Astrocyte (in vitro differentiated cells and primary cell): ENCODE results near the gene IFI27L1.

Source experiments
- CTCF ChIP-seq: IDR thresholded peaks from 2 replicates; pipeline ENCODE4 v1.5.1; 2011; ENCODE audit warnings: low read depth, mild to moderate bottlenecking, inconsistent platforms, low read length, moderate library complexity; ENCODE audit not compliant: insufficient read depth
- EZH2 ChIP-seq: IDR thresholded peaks from 2 replicates; pipeline ENCODE4 v1.6.1; 2012; ENCODE audit warnings: mild to moderate bottlenecking, low read length, inconsistent platforms; ENCODE audit not compliant: insufficient read depth

DNA sequence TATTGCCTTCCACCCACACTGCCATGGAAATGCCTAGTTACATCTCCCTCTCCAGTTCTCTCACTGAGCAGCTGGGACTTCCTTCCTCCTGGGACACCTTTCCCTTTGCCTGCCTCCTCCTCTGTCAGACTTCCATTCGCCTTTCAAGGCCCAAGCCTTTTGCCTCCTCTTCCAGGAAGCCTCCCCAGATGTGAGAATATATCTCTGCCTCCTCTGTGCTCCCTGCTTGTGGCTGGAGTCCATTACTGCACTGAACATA lies 45.2 kb downstream of the IFI27L1 start:
- TF ChIP-seq CTCF: no peak
- TF ChIP-seq EZH2: no peak
